Hair follicular keratinocyte (primary cell): ENCODE measurements around the gene IL22. TPM values are rescaled to one million over a fixed set of nuclear protein-coding genes. Genes with fewer than 3 reads are reported as not detected.

Experiments used
- total RNA-seq: library from RNA; depleted of rRNA; stranded (reverse); fragments of >200 nt; gene quantifications from 2 replicates; pipeline ENCODE4 v1.2.3, GENCODE V29; 2015

The IL22 gene, protein sequence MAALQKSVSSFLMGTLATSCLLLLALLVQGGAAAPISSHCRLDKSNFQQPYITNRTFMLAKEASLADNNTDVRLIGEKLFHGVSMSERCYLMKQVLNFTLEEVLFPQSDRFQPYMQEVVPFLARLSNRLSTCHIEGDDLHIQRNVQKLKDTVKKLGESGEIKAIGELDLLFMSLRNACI
- not detected in 2 replicates for total RNA-seq

DNA sequence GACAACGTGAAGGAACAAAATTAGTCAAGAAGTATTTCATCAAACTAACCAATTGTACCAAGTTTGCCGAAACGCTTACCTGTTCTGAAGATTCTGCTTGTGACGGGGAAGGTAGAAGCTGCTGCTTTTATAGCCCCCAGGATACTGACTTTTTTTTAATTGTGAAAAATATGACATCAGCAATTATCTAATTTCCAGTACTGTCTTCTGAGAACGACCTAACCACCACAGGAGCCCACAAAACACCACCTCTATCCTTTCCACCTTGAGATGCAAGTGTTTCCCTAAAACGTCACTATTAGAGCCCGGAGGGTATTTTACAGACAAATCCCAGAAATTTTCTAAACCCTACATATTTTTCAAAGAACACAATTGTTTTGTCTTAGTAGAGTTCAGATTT, at the start of gene IL22:
Gene IL22 (minus strand): TSS at position 101 of the 400 bp plus-strand sequence. CDS start 156 bp downstream, outside the sequence.

DNA sequence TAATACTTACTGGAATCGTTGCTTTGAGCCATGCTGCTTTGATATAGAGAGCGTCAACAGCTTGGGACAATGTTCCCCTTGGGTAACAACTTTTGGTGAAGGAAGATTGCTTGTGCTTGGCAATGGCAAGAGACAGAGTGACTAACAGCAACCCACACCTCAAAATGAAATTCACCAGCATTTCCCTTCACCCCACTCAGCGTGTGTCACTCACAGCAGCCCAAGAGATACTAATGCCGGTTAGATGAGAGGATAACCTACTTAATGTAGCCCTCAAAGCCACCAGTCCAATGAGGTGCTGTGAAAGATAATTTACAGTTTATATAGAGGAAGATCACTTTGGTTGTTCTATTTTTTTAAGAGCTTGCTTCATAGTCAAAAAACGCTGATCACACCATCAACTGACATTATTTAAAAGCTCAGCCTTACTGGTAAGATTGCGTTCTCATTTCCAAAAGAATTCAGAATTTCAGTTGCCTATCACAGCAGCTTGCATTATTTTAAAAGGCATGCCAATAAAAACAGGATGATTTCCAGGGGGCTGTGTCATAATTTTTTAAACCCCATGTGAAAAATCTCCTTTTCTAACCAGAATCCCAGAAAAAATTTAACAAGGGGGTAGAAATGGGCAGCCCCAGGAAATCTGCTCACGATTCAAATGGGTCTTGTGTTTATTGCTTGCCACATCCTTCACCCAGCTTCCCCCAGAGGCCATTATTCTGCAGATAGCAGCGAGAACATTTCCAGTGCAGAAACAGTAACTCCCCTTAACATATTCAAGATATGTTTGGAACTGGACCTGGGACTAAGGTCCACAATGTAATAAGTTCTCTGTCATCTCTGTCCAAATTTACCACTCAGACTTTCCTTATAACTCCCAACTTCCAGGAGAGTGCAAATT, 27.6 kb downstream of the IL22 start, which contains the start of gene IL26:
Gene IL26 (minus strand): TSS at position 235 of the 901 bp plus-strand sequence. CDS start 54 bp downstream, at position 181.

Other genes with a start within 250 kb of the IL22 start
- gene IFNG, start 93.9 kb downstream of the IL22 start, total RNA-seq = not detected in 2 replicates
- gene IL26, start 27.8 kb downstream of the IL22 start, total RNA-seq = not detected in 2 replicates
- gene MDM1, start 78.8 kb upstream of the IL22 start, total RNA-seq = 4.1 and 6.7 TPM in 2 replicates